Posterior vena cava (tissue), 2 donors: Measurements from ENCODE around the gene MYO3A. TPM values are rescaled to one million over a fixed set of nuclear protein-coding genes. Genes with fewer than 3 reads are reported as not detected.

Experiments
- DNase-seq: peaks from one replicate; pipeline ENCODE4 v3.0.0-alpha.2; 2020; ENCODE audit warnings: low spot score
- intact Hi-C, 2 donors: fragments of 100-400 bp; cut with DNase I; formaldehyde crosslinking; loops; one replicate each; pipeline versions ENCODE4 v1.14.1 to v1.14.2; 2022 to 2023
- total RNA-seq, 2 donors: library from RNA; stranded (reverse); fragmentation: NEBNext Ultra II Directional; extraction: Animal tissue kit (Norgen Biotek cat#: 25700); gene quantifications; one replicate each; pipeline ENCODE4 v1.2.1, GENCODE V29; 2021
- donor health status: DM: yes; HTN: yes; CAD: no.
- donor health status: DM: yes; HTN: yes; CAD: no.

MYO3A gene
- total RNA-seq, 2 donors from 2014 or later, result 0.29 to 0.42 TPM

GRCh38 chr10:26238378-26238777 lies 304.3 kb downstream of the MYO3A start:
- intact Hi-C loops, result no loop called here
- no peak for DNase-seq

DNA sequence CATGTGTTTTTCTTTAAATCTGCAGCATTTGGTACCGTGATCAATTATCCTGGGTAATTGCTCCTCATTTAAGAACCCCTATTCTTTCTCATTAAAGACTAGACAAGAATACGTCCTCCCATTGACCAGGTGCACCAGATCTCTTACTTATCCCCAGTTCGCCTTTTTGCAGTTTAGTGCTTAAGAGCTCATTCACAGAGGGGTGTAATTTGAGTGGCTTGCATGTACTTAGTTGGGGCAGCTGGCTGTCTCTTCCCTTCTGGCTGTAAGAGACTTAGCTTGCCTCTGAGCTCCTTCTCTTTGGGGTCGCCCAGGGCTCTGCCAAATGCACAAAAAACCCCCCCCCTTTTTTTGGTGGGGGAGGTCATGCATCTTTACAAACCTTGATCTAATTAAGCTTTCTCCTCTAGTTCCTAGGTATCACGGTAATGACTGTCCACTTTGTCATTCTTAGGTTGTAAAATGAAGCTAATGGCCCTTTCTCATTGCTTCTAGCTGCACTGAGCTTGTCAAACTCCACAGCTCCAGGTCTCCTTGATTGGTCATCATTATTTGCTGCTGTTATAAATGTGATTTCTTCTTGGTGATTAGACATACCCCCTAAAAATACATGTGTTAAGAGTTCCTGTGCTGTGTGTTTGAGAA lies 308.8 kb downstream of the MYO3A start:
- DNase-seq, result no peak
- intact Hi-C loops, result no loop called here

DNA sequence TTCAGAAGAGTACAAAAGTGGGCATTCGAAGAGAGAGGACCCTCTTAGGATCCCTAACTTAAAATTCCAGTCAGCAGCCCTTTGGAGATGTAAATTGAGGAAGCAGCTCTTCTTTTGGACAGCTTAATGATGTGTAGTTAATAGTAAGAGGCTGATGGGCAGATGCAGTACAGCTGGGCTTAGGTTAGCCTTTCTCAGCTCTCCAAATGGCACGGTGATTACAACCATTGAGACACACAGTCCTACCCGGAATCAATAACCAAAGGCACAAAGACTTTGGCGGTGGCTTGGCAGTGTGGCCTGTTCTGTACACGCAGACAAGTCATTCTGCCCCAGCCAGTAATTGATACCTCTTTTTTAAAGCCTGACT lies 309.3 kb downstream of the MYO3A start:
- intact Hi-C loops, result no loop called here

GRCh38 chr10:26249681-26250080 lies 315.7 kb downstream of the MYO3A start:
- DNase-seq, result no peak
- intact Hi-C loops, result no loop called here

More for the DNA sequence above, 309.3 kb downstream of the MYO3A start:
- DNase-seq, result no peak

DNA sequence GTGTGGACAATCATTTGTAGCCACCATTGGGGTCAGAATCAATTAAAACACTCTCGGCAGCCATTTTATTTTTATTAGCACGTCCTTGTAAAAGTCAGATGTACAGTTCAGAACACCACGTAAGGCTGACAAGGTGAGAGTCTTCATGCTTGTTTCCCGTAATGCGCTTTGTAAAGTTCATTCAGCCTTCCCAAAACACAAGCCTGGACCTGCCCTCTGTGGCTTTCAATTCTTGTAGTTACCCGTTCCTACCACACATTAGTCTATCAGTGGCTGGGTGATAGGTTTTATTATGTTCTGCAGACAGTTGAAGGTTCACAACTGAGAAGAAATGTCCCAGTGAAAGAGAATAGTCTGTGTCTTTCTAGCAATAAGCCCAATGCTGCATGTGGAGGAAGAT lies 317.9 kb downstream of the MYO3A start:
- intact Hi-C loops, result no loop called here
- DNase-seq, result no peak

DNA sequence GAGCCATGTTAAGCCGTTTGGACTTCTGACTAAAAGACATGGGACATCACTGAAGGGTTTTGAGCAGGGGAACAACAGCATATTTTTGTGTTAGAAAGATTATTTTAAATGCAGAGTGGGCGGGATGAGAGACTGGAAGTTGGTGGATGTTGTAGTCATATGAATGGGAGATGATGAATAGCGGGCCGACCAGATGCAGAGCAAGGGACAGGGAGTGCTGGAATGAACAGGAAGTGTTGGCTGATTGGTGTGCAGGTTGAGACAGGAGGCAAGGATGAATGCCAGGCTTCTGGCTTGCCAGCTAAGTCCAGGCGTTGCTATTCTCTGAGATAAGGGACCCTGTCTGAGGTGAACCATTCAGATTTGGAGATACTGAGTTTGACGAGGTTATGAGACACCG lies 320.6 kb downstream of the MYO3A start:
- DNase-seq, result no peak
- intact Hi-C loops, result no loop called here

- intact Hi-C loops, result no loop called here
- DNase-seq, result no peak
Measured at GRCh38 chr10:26259341-26259740, 325.3 kb downstream of the MYO3A start.
